ENCODE results near the gene DDO.

DNA sequence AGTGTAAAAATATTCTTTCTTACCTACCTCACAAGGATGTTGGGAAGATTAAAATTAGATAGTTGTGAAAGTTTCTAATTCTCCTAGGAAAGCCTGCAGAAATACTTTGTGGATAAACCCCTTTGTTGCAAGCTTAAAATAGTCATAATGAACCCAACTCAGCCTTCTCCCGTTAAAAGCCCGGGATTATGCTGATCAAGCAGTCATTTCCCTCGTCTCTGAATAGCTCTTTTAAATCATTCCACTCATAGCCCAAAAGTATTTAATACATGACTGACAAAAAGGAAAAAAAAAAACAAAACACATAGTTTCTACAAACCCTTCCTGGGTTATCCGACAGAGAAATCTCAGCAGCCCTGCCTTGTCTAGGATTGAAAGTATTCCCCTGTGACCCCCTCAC, 46.3 kb downstream of the DDO start:
- TF ChIP-seq, protein P1, sequence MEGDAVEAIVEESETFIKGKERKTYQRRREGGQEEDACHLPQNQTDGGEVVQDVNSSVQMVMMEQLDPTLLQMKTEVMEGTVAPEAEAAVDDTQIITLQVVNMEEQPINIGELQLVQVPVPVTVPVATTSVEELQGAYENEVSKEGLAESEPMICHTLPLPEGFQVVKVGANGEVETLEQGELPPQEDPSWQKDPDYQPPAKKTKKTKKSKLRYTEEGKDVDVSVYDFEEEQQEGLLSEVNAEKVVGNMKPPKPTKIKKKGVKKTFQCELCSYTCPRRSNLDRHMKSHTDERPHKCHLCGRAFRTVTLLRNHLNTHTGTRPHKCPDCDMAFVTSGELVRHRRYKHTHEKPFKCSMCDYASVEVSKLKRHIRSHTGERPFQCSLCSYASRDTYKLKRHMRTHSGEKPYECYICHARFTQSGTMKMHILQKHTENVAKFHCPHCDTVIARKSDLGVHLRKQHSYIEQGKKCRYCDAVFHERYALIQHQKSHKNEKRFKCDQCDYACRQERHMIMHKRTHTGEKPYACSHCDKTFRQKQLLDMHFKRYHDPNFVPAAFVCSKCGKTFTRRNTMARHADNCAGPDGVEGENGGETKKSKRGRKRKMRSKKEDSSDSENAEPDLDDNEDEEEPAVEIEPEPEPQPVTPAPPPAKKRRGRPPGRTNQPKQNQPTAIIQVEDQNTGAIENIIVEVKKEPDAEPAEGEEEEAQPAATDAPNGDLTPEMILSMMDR (IDR thresholded peaks at IDR 0.05) = no peak
- no peak for TF ChIP-seq POLR2A (IDR thresholded peaks at IDR 0.05)

Data from gastroesophageal sphincter (tissue), 3 donors.